K562 (cell line): ENCODE measurements around the gene SLC25A33. TPM values are rescaled to one million over a fixed set of nuclear protein-coding genes. Genes with fewer than 3 reads are reported as not detected.

ENCODE experiments used
- ATAC-seq: fragments of 200-7000 bp; cut with Tn5 transposase; 3 replicates; pipeline ENCODE4 v1.9.1; 2020; ENCODE audit warnings: moderate library complexity
- BruUV-seq: library from RNA; stranded (reverse); fragments of 400-500 nt; replicated peaks from 2 replicates; lab custom pipeline; 2021; lab: Mats Ljungman, UMichigan
- CTCF ChIA-PET: fragments of 300-600 bp; formaldehyde crosslinking; extraction: SDS; loops from one replicate; lab custom pipeline; 2021; ENCODE audit warnings: low intra/inter-chr PET ratio; lab: Yijun Ruan, JAX
- POLR2A ChIA-PET: fragments of 300-600, 350-650 bp; sonication (Branson Sonifier 250); formaldehyde crosslinking; extraction: SDS; loops from one replicate; lab custom pipeline; 2021; ENCODE audit warnings: antibody characterized with exemption, inconsistent platforms; lab: Yijun Ruan, JAX
- DNase-seq, 4 experiments: peaks; one replicate each; pipeline versions ENCODE4 v3.0.0 to v3.0.0-alpha.2; 2011 to 2018; ENCODE audit warnings: low spot score in 3 of 4, mixed read lengths in 3 of 4; ENCODE audit errors: extremely low read depth in 1 of 4
- FAIRE-seq: peaks from 2 replicates; lab custom pipeline; 2011; peaks lifted over from hg19 to GRCh38; lab: Jason Lieb, UNC
- H2AFZ ChIP-seq: 2 replicates; pipeline ENCODE4 v1.6.0; 2011; ENCODE audit warnings: low read depth, low read length, control low read depth, inconsistent platforms
- H3K27ac ChIP-seq: fragments of 200-600 bp; 3 replicates; pipeline ENCODE4 v1.8.0; 2011; ENCODE audit warnings: low read depth, mild to moderate bottlenecking, control low read depth, inconsistent platforms, low read length, moderate library complexity, mixed read lengths; ENCODE audit errors: extremely low read depth
- H3K27me3 ChIP-seq, 2 experiments: fragments of 300-600 bp in 1 of 2; 2 replicates in 1 of 2; 3 replicates in 1 of 2; pipeline versions ENCODE4 v1.6.0 to v1.8.0; 2011; ENCODE audit warnings: inconsistent platforms in 2 of 2, low read length in 2 of 2, mild to moderate bottlenecking in 1 of 2, mixed read lengths in 1 of 2, moderate library complexity in 1 of 2; ENCODE audit not compliant: control insufficient read depth in 2 of 2, insufficient read depth in 2 of 2
- H3K36me3 ChIP-seq: fragments of 300-600 bp; 3 replicates; pipeline ENCODE4 v1.8.0; 2011; ENCODE audit warnings: mild to moderate bottlenecking, low read length, inconsistent platforms; ENCODE audit not compliant: control insufficient read depth, insufficient read depth
- H3K4me1 ChIP-seq, 2 experiments: fragments of 200-600 bp in 1 of 2; replicated peaks in 1 of 2; 2 replicates in 1 of 2; 3 replicates in 1 of 2; pipeline versions ENCODE4 v1.5.1 to v1.8.0; 2011; ENCODE audit warnings: inconsistent platforms in 2 of 2, low read length in 2 of 2, mild to moderate bottlenecking in 1 of 2, mixed read lengths in 1 of 2, moderate library complexity in 1 of 2; ENCODE audit not compliant: control insufficient read depth in 2 of 2, insufficient read depth in 2 of 2
- H3K4me2 ChIP-seq: 2 replicates; pipeline ENCODE4 v1.6.1; 2011; ENCODE audit warnings: low read length, control low read depth, inconsistent platforms, mixed read lengths; ENCODE audit not compliant: insufficient read depth
- H3K4me3 ChIP-seq: fragments of 200-600 bp; sonication (generic), shearing (Covaris generic); 2 replicates; pipeline ENCODE4 v1.5.1; 2016; ENCODE audit warnings: control low read depth, inconsistent platforms
- H3K79me2 ChIP-seq: fragments of 200-600 bp; 3 replicates; pipeline ENCODE4 v1.8.0; 2011; ENCODE audit warnings: low read length, inconsistent platforms; ENCODE audit not compliant: control insufficient read depth, insufficient read depth
- H3K9ac ChIP-seq, 2 experiments: 2 replicates each; pipeline versions ENCODE4 v1.6.0 to v1.6.1; 2011; ENCODE audit warnings: low read depth in 2 of 2, low read length in 2 of 2, control low read depth in 1 of 2, inconsistent platforms in 1 of 2, mild to moderate bottlenecking in 1 of 2, mixed read lengths in 1 of 2; ENCODE audit not compliant: insufficient read depth in 1 of 2
- H3K9me1 ChIP-seq: one replicate; pipeline ENCODE4 v1.6.0; 2011; ENCODE audit warnings: inconsistent platforms, mild to moderate bottlenecking, low read length, moderate library complexity; ENCODE audit not compliant: control insufficient read depth, insufficient read depth
- H3K9me3 ChIP-seq: replicated peaks from 2 replicates; pipeline ENCODE4 v1.5.1; 2011; ENCODE audit warnings: low read depth, low read length, inconsistent platforms; ENCODE audit not compliant: control insufficient read depth, insufficient read depth
- H4K20me1 ChIP-seq: replicated peaks from 2 replicates; pipeline ENCODE4 v1.6.1; 2011; ENCODE audit warnings: low read length, inconsistent platforms, mixed read lengths; ENCODE audit not compliant: control insufficient read depth, insufficient read depth
- CEBPG ChIP-seq, 3 experiments: fragments of 200-800 bp in 1 of 3; sonication (Bioruptor generic) in 1 of 3; sonication (generic) in 1 of 3; formaldehyde crosslinking in 1 of 3; IDR thresholded peaks in 2 of 3; conservative IDR thresholded peaks in 1 of 3; 2 replicates each; pipeline versions ENCODE4 v1.6.1 to v1.8.0; 2016 to 2022; ENCODE audit warnings: missing compliant biosample characterization in 2 of 3, missing genetic modification characterization in 2 of 3, mild to moderate bottlenecking in 1 of 3, missing genetic modification reagents in 1 of 3
- ILF3 ChIP-seq: fragments of 450-650 bp; IDR thresholded peaks from 2 replicates; pipeline ENCODE4 v1.6.1; 2018; ENCODE audit warnings: antibody characterized with exemption, mild to moderate bottlenecking, moderate library complexity, borderline replicate concordance
- ILK ChIP-seq: fragments of 450-650 bp; IDR thresholded peaks from 2 replicates; pipeline ENCODE4 v1.6.1; 2016; ENCODE audit warnings: missing genetic modification characterization, low read depth, mild to moderate bottlenecking, missing compliant biosample characterization, moderate library complexity, borderline replicate concordance
- PATZ1 ChIP-seq: fragments of 250-450 bp; sonication (Bioruptor Pico); IDR thresholded peaks from 2 replicates; pipeline ENCODE4 v1.5.0; 2020; ENCODE audit warnings: mild to moderate bottlenecking, borderline replicate concordance
- POLR2AphosphoS2 ChIP-seq: IDR thresholded peaks from 2 replicates; pipeline ENCODE4 v1.6.1; 2012; ENCODE audit warnings: low read length, improper control_type of control experiment
- ZC3H8 ChIP-seq: fragments of 450-650 bp; IDR thresholded peaks from 2 replicates; pipeline ENCODE4 v1.6.1; 2017
- ZNF140 ChIP-seq: fragments of 250-450 bp; sonication (Bioruptor Pico); IDR thresholded peaks from 2 replicates; pipeline ENCODE4 v1.8.0; 2021; ENCODE audit warnings: moderate library complexity, mild to moderate bottlenecking, inconsistent platforms
- ZNF586 ChIP-seq: fragments of 450-650 bp; formaldehyde crosslinking; conservative IDR thresholded peaks from 2 replicates; pipeline ENCODE4 v1.4.0; 2020; ENCODE audit warnings: mild to moderate bottlenecking, moderate library complexity
- WGBS: fragments of 100-300 bp; shearing (Covaris generic); methylation state at CpG from one replicate; pipeline ENCODE4 v1.1.6; 2016; ENCODE audit warnings: low coverage, mixed read lengths; ENCODE audit not compliant: insufficient coverage; ENCODE audit errors: missing lambda C conversion rate; 5-methylcytosine and 5-hydroxymethylcytosine counted together
- in situ Hi-C: fragments of 300-500 bp; cut with MboI; formaldehyde crosslinking; loops from 4 replicates; pipeline ENCODE4 v1.15.0; 2018; ENCODE audit warnings: inconsistent platforms, mixed read lengths
- intact Hi-C: fragments of 100-400 bp; cut with micrococcal nuclease; formaldehyde crosslinking; loops from 2 replicates; pipeline ENCODE4 v1.14.2; 2022
- polyA plus RNA-seq, 8 experiments: library from polyadenylated mRNA; depleted of rRNA in 4 of 8; stranded (reverse) in 5 of 8; unstranded in 3 of 8; fragments of >200 nt; fragmentation: Nextera tagmentation in 2 of 8; fragmentation: Illumina TruSeq in 1 of 8; extraction: Ambion mirVana in 2 of 8; extraction: Trizol in 1 of 8; gene quantifications; 2 replicates each; pipeline versions ENCODE4 v1.2.1 to v1.2.3, GENCODE V29; 2011 to 2014; ENCODE audit warnings: inconsistent platforms in 1 of 8, missing spikeins in 1 of 8
- total RNA-seq, 7 experiments: library from RNA; depleted of rRNA in 6 of 7; stranded (reverse); fragments of >200 nt in 6 of 7; fragmentation: Illumina TruSeq in 2 of 7; extraction: Trizol in 2 of 7; gene quantifications; 2 replicates each; pipeline versions ENCODE4 v1.2.1 to v1.2.3, GENCODE V29; 2011 to 2021; ENCODE audit warnings: low replicate concordance in 1 of 7
- TF ChIP-seq, protein P1 (sequence below): IDR thresholded peaks from 2 replicates; pipeline ENCODE4 v1.6.1; 2016; ENCODE audit warnings: missing genetic modification characterization, missing compliant biosample characterization
- TF ChIP-seq, protein P2 (sequence below), 2 experiments: IDR thresholded peaks; 2 replicates each; pipeline ENCODE4 v1.6.1; 2012; ENCODE audit warnings: improper control_type of control experiment in 2 of 2, low read depth in 2 of 2, low read length in 2 of 2, borderline replicate concordance in 1 of 2

Gene SLC25A33
- total and polyA plus RNA-seq, 9 of the 15 experiments (the other 6 are each of a cell fraction or from before 2014, with no cell fraction given), result 3.2 to 23.5 (median 17.5) TPM

DNA sequence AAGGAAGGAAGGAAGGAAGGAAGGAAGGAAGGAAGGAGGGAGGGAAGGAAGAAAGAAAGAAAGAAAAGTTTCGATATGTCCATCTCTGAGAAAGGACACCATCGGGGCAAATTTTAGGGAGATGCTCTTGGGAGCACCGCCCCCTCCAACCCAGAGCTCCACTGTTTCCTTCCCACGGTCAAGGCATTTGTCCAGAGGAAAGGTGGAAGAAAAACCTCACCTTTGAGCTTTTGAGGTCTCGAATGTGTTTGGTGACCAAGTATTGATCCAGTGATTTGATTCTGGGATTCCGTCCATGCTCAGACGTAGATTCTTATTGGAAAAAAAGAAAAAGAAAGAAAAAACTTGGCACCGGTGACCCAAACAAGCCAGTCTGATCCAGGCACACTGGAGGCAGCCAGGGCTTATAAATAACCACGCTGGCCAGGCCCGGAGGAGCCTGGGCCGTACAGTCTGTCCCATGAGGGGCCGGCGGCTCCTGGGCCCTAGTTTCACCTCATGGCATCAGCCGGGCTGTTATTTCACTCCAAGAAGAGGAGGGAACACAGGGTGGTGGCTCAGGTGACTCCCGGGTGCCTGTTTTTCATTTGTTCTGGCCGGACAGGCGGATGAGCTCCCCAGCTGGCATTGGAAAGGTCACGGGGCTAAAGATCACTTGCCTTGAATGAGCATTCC is 36.1 kb upstream of the SLC25A33 start:
- ATAC-seq, result peak; percentile 77
- TF ChIP-seq POLR2AphosphoS2 (no peak), ZC3H8 (no peak), ZNF586 (CRISPR knock-in tag) (no peak), CEBPG (CRISPR knock-in tag; IDR thresholded peaks at IDR 0.05) (peak; percentile 52; the same call in 1 of the 2 replicates), CEBPG (tag; conservative IDR thresholded peaks at IDR 0.05 in 1 of 2, IDR thresholded peaks at IDR 0.05 in 1 of 2) (no peak), ILF3 (no peak), ILK (tag) (no peak), ZNF140 (CRISPR knock-in tag) (no peak), PATZ1 (CRISPR knock-in tag) (no peak)
- TF ChIP-seq, protein P1, sequence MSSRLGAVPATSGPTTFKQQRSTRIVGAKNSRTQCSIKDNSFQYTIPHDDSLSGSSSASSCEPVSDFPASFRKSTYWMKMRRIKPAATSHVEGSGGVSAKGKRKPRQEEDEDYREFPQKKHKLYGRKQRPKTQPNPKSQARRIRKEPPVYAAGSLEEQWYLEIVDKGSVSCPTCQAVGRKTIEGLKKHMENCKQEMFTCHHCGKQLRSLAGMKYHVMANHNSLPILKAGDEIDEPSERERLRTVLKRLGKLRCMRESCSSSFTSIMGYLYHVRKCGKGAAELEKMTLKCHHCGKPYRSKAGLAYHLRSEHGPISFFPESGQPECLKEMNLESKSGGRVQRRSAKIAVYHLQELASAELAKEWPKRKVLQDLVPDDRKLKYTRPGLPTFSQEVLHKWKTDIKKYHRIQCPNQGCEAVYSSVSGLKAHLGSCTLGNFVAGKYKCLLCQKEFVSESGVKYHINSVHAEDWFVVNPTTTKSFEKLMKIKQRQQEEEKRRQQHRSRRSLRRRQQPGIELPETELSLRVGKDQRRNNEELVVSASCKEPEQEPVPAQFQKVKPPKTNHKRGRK (tag), result 0 out of 2 replicates have a peak, but pooled peaks have one; percentile 58
- TF ChIP-seq, protein P2, sequence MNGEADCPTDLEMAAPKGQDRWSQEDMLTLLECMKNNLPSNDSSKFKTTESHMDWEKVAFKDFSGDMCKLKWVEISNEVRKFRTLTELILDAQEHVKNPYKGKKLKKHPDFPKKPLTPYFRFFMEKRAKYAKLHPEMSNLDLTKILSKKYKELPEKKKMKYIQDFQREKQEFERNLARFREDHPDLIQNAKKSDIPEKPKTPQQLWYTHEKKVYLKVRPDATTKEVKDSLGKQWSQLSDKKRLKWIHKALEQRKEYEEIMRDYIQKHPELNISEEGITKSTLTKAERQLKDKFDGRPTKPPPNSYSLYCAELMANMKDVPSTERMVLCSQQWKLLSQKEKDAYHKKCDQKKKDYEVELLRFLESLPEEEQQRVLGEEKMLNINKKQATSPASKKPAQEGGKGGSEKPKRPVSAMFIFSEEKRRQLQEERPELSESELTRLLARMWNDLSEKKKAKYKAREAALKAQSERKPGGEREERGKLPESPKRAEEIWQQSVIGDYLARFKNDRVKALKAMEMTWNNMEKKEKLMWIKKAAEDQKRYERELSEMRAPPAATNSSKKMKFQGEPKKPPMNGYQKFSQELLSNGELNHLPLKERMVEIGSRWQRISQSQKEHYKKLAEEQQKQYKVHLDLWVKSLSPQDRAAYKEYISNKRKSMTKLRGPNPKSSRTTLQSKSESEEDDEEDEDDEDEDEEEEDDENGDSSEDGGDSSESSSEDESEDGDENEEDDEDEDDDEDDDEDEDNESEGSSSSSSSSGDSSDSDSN (IDR thresholded peaks at IDR 0.05; ENCODE audit: borderline replicate concordance in 1 of 2, low read depth in 2 of 2, low read length in 2 of 2), result 0 out of 4 replicates have a peak, but pooled peaks of 1 of the 2 experiments have one; percentile 45
- TF ChIP-seq, all 486 proteins: peak for 3
- Histone ChIP-seq H3K9ac (0 out of 4 replicates have a peak overlapping the region, but pooled peaks of 1 of the 2 experiments have one; percentile 48), H3K27ac (no peak overlapping the region), H3K36me3 (no peaks in the 10 kb centered on the region), H3K9me3 (no peaks in the 10 kb centered on the region), H3K4me2 (no peak overlapping the region), H3K4me3 (no peak overlapping the region), H3K4me1 (peaks cover 0 to 2% of the 10 kb centered on the region in 2 experiments; a peak in 1 of 5 replicates), H4K20me1 (no peaks in the 10 kb centered on the region; the same call in none of the 2 replicates), H3K27me3 (peaks cover 49 to 65% of the 10 kb centered on the region in 2 experiments), H2AFZ (no peak overlapping the region), H3K79me2 (no peaks in the 10 kb centered on the region), H3K9me1 (no peaks in the 10 kb centered on the region)
- WGBS, result 11% methylated on average over 17 of the region's 18 CpGs
- BruUV-seq, result no TSS peak
- ChIA-PET CTCF (no interaction called here), POLR2A (no interaction called here)
- no peak for FAIRE-seq
- no peak for DNase-seq
- intact Hi-C loops (loop anchor here (5.0 kb wide), 1 partner anchor 84 kb away; the partner anchor contains the start of gene TMEM201), in situ Hi-C loops (loop anchor here (5.0 kb wide), 1 partner anchor 64 kb away; no protein-coding TSS in a partner anchor)
